Glutamatergic neuron (in vitro differentiated cells): ENCODE results near the gene TCTN1. TPM values are rescaled to one million over a fixed set of nuclear protein-coding genes. Genes with fewer than 3 reads are reported as not detected.
"Not testable (repeated sequence)": the region's sequence is repeated elsewhere in the genome, so short reads cannot be mapped to it uniquely, and the experiment has no call there.

Experiments used
- DNase-seq: peaks from one replicate; pipeline ENCODE4 v3.0.0; 2022
- H3K27ac Mint-ChIP-seq: one replicate; pipeline ENCODE4 v1.8.0; 2020; ENCODE audit warnings: mild to moderate bottlenecking, mixed read lengths, inconsistent platforms; ENCODE audit not compliant: unreplicated experiment
- H3K27me3 Mint-ChIP-seq: one replicate; pipeline ENCODE4 v1.8.0; 2020; ENCODE audit warnings: mild to moderate bottlenecking, moderate library complexity, mixed read lengths, inconsistent platforms; ENCODE audit not compliant: unreplicated experiment
- H3K36me3 Mint-ChIP-seq: one replicate; pipeline ENCODE4 v1.8.0; 2020; ENCODE audit warnings: mild to moderate bottlenecking, mixed read lengths, inconsistent platforms; ENCODE audit not compliant: unreplicated experiment
- H3K4me1 Mint-ChIP-seq: one replicate; pipeline ENCODE4 v1.8.0; 2020; ENCODE audit warnings: mild to moderate bottlenecking, low read depth, mixed read lengths, inconsistent platforms; ENCODE audit not compliant: unreplicated experiment
- H3K4me3 Mint-ChIP-seq: one replicate; pipeline ENCODE4 v1.8.0; 2020; ENCODE audit warnings: mild to moderate bottlenecking, mixed read lengths, inconsistent platforms; ENCODE audit not compliant: unreplicated experiment
- H3K9me3 Mint-ChIP-seq: one replicate; pipeline ENCODE4 v1.8.0; 2020; ENCODE audit warnings: mild to moderate bottlenecking, moderate library complexity, mixed read lengths, inconsistent platforms; ENCODE audit not compliant: unreplicated experiment
- CTCF ChIP-seq: fragments of 200-600 bp; sonication (generic); IDR thresholded peaks from one replicate; pipeline ENCODE4 v1.5.0; 2021; ENCODE audit not compliant: partially characterized antibody, unreplicated experiment
- total RNA-seq: library from RNA; stranded (reverse); fragmentation: NEBNext Ultra II Directional; extraction: Animal tissue kit (Norgen Biotek cat#: 25700); gene quantifications from one replicate; pipeline ENCODE4 v1.2.1, GENCODE V29; 2021; ENCODE audit not compliant: unreplicated experiment

The TCTN1 gene
- total RNA-seq, 1 donor from 2014 or later, result 21.8 TPM

DNA sequence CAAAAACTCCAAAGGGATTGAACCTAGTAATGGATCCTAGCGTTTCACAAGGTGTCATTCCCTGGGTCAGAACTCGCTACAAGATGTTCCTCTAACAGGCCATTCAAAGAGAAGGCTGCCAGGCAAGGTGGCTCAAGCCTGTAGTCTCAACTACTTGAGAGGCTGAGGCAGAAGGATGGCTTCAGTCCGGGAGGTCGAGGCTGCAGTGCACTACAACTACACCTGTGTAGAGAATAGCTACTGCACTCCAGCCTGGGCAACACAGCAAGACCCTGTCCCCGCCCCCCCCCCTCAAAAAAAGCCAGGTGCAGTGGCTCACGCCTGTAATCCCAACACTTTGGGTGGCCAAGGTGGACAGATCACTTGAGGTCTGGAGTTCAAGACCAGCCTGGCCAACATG lies 45.2 kb upstream of the TCTN1 start:
- Mint-ChIP-seq H3K9me3 (no peaks in the 10 kb centered on the region), H3K36me3 (peaks cover 14% of the 10 kb centered on the region), H3K4me1 (peaks cover 3% of the 10 kb centered on the region), H3K27me3 (peaks cover 2% of the 10 kb centered on the region), H3K4me3 (no peak overlapping the region), H3K27ac (no peak overlapping the region)
- DNase-seq, result no peak
- no peak for TF ChIP-seq CTCF

GRCh38 chr12:110569838-110570237 lies 44.1 kb upstream of the TCTN1 start:
- H3K4me1 Mint-ChIP-seq, DNase-seq, H3K9me3 Mint-ChIP-seq, H3K27me3 Mint-ChIP-seq, H3K27ac Mint-ChIP-seq, H3K4me3 Mint-ChIP-seq: not testable (repeated sequence)
- peaks cover 14% of the 10 kb centered on the region for H3K36me3 Mint-ChIP-seq

DNA sequence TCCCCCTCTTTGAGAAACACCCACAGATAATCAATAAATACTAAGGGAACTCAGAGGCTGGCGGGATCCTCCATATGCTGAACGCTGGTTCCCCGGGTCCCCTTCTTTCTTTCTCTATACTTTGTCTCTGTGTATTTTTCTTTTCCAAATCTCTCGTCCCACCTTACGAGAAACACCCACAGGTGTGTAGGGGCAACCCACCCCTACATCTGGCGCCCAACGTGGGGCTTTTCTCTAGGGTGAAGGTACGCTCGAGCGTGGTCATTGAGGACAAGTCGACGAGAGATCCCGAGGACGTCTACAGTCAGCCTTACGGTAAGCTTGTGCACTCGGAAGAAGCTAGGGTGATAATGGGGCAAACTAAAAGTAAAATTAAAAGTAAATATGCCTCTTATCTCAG lies 43.1 kb upstream of the TCTN1 start:
- H3K36me3 Mint-ChIP-seq, result peaks cover 14% of the 10 kb centered on the region
- not testable (repeated sequence) for H3K4me3 Mint-ChIP-seq, H3K4me1 Mint-ChIP-seq, H3K27me3 Mint-ChIP-seq, DNase-seq, H3K9me3 Mint-ChIP-seq, H3K27ac Mint-ChIP-seq

- H3K4me3 Mint-ChIP-seq, result no peak overlapping the region
- peaks cover 14% of the 10 kb centered on the region for H3K36me3 Mint-ChIP-seq
- TF ChIP-seq CTCF, result no peak
- H3K27me3 Mint-ChIP-seq, result no peaks in the 10 kb centered on the region
- no peak for DNase-seq
- no peaks in the 10 kb centered on the region for H3K9me3 Mint-ChIP-seq
- no peak overlapping the region for H3K27ac Mint-ChIP-seq
- H3K4me1 Mint-ChIP-seq, result no peaks in the 10 kb centered on the region
Observed at GRCh38 chr12:110574044-110574443, 39.9 kb upstream of the TCTN1 start.

DNA sequence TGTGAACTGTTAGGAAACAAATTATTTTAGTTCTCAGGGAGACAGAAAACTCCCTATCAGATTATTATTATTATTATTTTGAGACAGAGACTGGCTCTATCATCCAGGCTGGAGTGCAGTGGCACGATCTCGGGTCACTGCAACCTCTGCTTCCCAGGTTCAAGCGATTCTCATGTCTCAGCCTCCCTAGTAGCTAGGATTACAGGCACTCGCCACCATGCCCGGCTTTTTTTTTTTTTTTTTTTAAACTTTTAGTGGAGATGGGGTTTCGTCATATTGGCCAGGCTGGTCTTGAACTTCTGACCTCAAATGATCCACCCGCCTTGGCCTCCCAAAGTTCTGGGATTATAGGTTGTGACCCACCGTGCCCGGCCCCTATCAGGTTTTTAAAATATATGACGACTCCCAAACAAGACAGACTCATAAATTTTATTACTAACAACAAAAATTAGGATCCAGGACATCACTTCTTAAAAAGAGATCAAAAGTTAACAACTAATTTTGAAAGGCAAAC lies 39.2 kb upstream of the TCTN1 start:
- not testable (repeated sequence) for H3K36me3 Mint-ChIP-seq, H3K4me3 Mint-ChIP-seq, H3K27me3 Mint-ChIP-seq, H3K27ac Mint-ChIP-seq, H3K9me3 Mint-ChIP-seq, H3K4me1 Mint-ChIP-seq, DNase-seq

DNA sequence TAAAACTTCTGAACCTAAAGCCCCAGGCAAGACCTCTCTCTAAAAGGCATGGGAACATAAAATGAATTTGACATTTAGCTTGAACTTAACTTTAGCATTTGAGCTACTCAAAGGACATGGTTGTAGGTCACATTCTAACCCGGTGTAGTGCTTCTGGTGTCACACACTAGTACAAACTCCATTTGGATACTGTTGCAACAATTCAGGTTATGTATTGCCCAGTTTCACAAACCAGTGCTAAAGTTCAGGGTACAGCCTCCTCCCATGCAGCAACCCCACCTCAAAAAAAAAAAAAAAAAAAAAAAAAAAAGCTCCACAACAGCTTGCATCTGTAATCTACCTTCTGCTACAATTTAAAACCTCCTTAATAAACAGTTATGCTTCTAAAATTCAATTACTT lies 38.6 kb upstream of the TCTN1 start:
- no peak for DNase-seq
- H3K4me1 Mint-ChIP-seq, result no peaks in the 10 kb centered on the region
- no peaks in the 10 kb centered on the region for H3K27me3 Mint-ChIP-seq
- H3K36me3 Mint-ChIP-seq, result peaks cover 5% of the 10 kb centered on the region
- TF ChIP-seq CTCF, result no peak
- H3K9me3 Mint-ChIP-seq, result no peaks in the 10 kb centered on the region
- H3K27ac Mint-ChIP-seq, result no peak overlapping the region
- H3K4me3 Mint-ChIP-seq, result no peak overlapping the region

DNA sequence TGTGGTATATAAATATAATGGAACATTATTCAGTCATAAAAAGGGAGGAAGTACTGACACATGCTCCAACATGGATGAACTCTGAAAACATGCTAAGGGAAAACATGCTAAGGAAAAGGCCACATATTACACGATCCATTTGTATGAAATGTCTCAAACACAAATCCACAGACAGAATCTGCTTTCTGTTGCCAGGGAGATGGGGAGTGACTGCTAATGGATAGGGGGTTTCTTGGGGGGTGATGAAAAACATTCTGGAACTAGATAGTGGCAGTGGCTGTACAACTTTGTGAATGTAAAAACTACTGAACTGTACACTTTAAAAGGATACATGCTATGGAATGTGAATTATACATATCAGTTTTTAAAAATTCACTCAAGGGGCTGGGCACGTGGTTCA lies 37.4 kb upstream of the TCTN1 start:
- no peak for DNase-seq
- H3K4me1 Mint-ChIP-seq, result peaks cover 3% of the 10 kb centered on the region
- no peak overlapping the region for H3K27ac Mint-ChIP-seq
- no peaks in the 10 kb centered on the region for H3K27me3 Mint-ChIP-seq
- no peak for TF ChIP-seq CTCF
- H3K4me3 Mint-ChIP-seq, result no peak overlapping the region
- peaks cover 5% of the 10 kb centered on the region for H3K36me3 Mint-ChIP-seq
- no peaks in the 10 kb centered on the region for H3K9me3 Mint-ChIP-seq
